GM21717 (cell line): ENCODE measurements around the gene SERPINC1.
"Not testable (repeated sequence)": the region's sequence is repeated elsewhere in the genome, so short reads cannot be mapped to it uniquely, and the experiment has no call there.

Experiments used
- ATAC-seq: cut with Tn5 transposase; IDR thresholded peaks from one replicate; pipeline ENCODE4 v1.9.1; 2021; ENCODE audit warnings: mild to moderate bottlenecking, moderate library complexity; ENCODE audit not compliant: unreplicated experiment

Gene SERPINC1

GRCh38 chr1:173893611-173894010 is 23.5 kb downstream of the SERPINC1 start:
- ATAC-seq, result no peak

GRCh38 chr1:173889885-173890284 is 27.2 kb downstream of the SERPINC1 start:
- no peak for ATAC-seq

GRCh38 chr1:173888749-173889148 is 28.4 kb downstream of the SERPINC1 start:
- no peak for ATAC-seq

GRCh38 chr1:173887627-173888026 is 29.5 kb downstream of the SERPINC1 start:
- no peak for ATAC-seq

GRCh38 chr1:173886746-173887611 is 30.1 kb downstream of the SERPINC1 start:
- no peak for ATAC-seq

- ATAC-seq, result no peak
Measured at GRCh38 chr1:173884701-173885100, 32.4 kb downstream of the SERPINC1 start.

GRCh38 chr1:173881117-173881516 is 36.0 kb downstream of the SERPINC1 start:
- ATAC-seq, result not testable (repeated sequence)

- no peak for ATAC-seq
Measured at GRCh38 chr1:173878251-173878650, 38.9 kb downstream of the SERPINC1 start.

- ATAC-seq, result no peak
Measured at GRCh38 chr1:173876732-173877131, 40.4 kb downstream of the SERPINC1 start.

GRCh38 chr1:173871500-173871899 is 45.6 kb downstream of the SERPINC1 start:
- ATAC-seq, result no peak

GRCh38 chr1:173871091-173871490 is 46.0 kb downstream of the SERPINC1 start:
- no peak for ATAC-seq

GRCh38 chr1:173870252-173871075 is 46.7 kb downstream of the SERPINC1 start:
- ATAC-seq, result no peak

GRCh38 chr1:173869021-173869359 is 48.1 kb downstream of the SERPINC1 start:
- no peak for ATAC-seq

- ATAC-seq, result peak; percentile 64
Measured at GRCh38 chr1:173868266-173869020, 48.7 kb downstream of the SERPINC1 start, which contains the start of gene ZBTB37. Gene ZBTB37 (plus strand): TSS chr1:173868380. CDS start chr1:173870226, 1,846 bp downstream.

- ATAC-seq, result peak; percentile 75
Measured at GRCh38 chr1:173867753-173868265, 49.3 kb downstream of the SERPINC1 start, which contains the start of gene GAS5. Gene GAS5 (minus strand): TSS chr1:173867989.

GRCh38 chr1:173867141-173867752 is 49.9 kb downstream of the SERPINC1 start:
- ATAC-seq, result no peak

- no peak for ATAC-seq
Measured at GRCh38 chr1:173866413-173867115, 50.6 kb downstream of the SERPINC1 start.

- ATAC-seq, result no peak
Measured at GRCh38 chr1:173865468-173866164, 51.5 kb downstream of the SERPINC1 start.
